H1 (cell line): ENCODE results near the gene YPEL2. TPM values are rescaled to one million over a fixed set of nuclear protein-coding genes. Genes with fewer than 3 reads are reported as not detected.

Experiments used
- CTCF ChIA-PET: fragments of 300-600 bp; sonication (Branson Sonifier 250); formaldehyde crosslinking; loops from one replicate; lab custom pipeline; 2021; ENCODE audit not compliant: partially characterized antibody; lab: Charles Lee
- POLR2A ChIA-PET: fragments of 300-600 bp; sonication (Branson Sonifier 250); formaldehyde crosslinking; loops from one replicate; lab custom pipeline; 2021; ENCODE audit warnings: inconsistent platforms; ENCODE audit not compliant: partially characterized antibody; lab: Charles Lee
- DNase-seq, 2 experiments: peaks; one replicate each; pipeline versions ENCODE4 v3.0.0 to v3.0.0-alpha.2; 2010 to 2022; ENCODE audit warnings: low spot score in 2 of 2, low read depth in 1 of 2, mixed read lengths in 1 of 2
- FAIRE-seq: peaks from 2 replicates; lab custom pipeline; 2011; peaks lifted over from hg19 to GRCh38; lab: Jason Lieb, UNC
- H2AFZ ChIP-seq: 2 replicates; pipeline ENCODE4 v1.8.1; 2012; ENCODE audit warnings: low read length, inconsistent platforms
- H2AK5ac ChIP-seq: 2 replicates; pipeline ENCODE4 v1.6.1; 2013; ENCODE audit warnings: low read depth, low read length
- H2BK120ac ChIP-seq: replicated peaks from 2 replicates; pipeline ENCODE3; 2013; ENCODE audit warnings: low read depth, low read length, inconsistent platforms
- H2BK12ac ChIP-seq: 2 replicates; pipeline ENCODE4 v1.6.1; 2013; ENCODE audit warnings: low read depth, low read length
- H2BK15ac ChIP-seq: 2 replicates; pipeline ENCODE4 v1.6.1; 2013; ENCODE audit warnings: low read length
- H2BK20ac ChIP-seq: 2 replicates; pipeline ENCODE4 v1.6.1; 2013; ENCODE audit warnings: low read length
- H2BK5ac ChIP-seq: 2 replicates; pipeline ENCODE4 v1.6.1; 2013; ENCODE audit warnings: low read depth, low read length
- H3K14ac ChIP-seq: 2 replicates; pipeline ENCODE4 v1.6.1; 2013; ENCODE audit warnings: inconsistent platforms; ENCODE audit not compliant: insufficient read length
- H3K18ac ChIP-seq: 2 replicates; pipeline ENCODE4 v1.6.1; 2013; ENCODE audit warnings: low read length; ENCODE audit errors: extremely low read depth
- H3K23ac ChIP-seq: 2 replicates; pipeline ENCODE4 v1.6.1; 2013; ENCODE audit warnings: inconsistent platforms; ENCODE audit not compliant: insufficient read length
- H3K23me2 ChIP-seq: 2 replicates; pipeline ENCODE4 v1.6.1; 2013; ENCODE audit warnings: low read depth, low read length
- H3K27ac ChIP-seq: 2 replicates; pipeline ENCODE4 v1.6.1; 2011; ENCODE audit warnings: low read depth, low read length, inconsistent platforms
- H3K27me3 ChIP-seq, 4 experiments: replicated peaks in 1 of 4; 1 replicate in 1 of 4; 2 replicates in 3 of 4; pipeline versions ENCODE4 v1.6.1 to v1.8.1; 2011 to 2013; ENCODE audit warnings: low read length in 3 of 4, mild to moderate bottlenecking in 3 of 4, inconsistent platforms in 2 of 4, mixed read lengths in 2 of 4, moderate library complexity in 1 of 4; ENCODE audit not compliant: control insufficient read depth in 3 of 4, insufficient read depth in 3 of 4; ENCODE audit errors: extremely low read depth in 1 of 4
- H3K36me3 ChIP-seq, 4 experiments: 2 replicates each; pipeline versions ENCODE4 v1.6.1 to v1.8.1; 2011 to 2013; ENCODE audit warnings: mild to moderate bottlenecking in 4 of 4, low read length in 3 of 4, moderate library complexity in 2 of 4, control low read depth in 1 of 4, inconsistent platforms in 1 of 4; ENCODE audit not compliant: insufficient read depth in 4 of 4, control insufficient read depth in 2 of 4
- H3K4ac ChIP-seq: replicated peaks from 2 replicates; pipeline ENCODE3; 2013; ENCODE audit warnings: low read length, low read depth, mixed read lengths, inconsistent platforms; ENCODE audit not compliant: insufficient read length
- H3K4me1 ChIP-seq, 4 experiments: replicated peaks in 1 of 4; 1 replicate in 1 of 4; 2 replicates in 3 of 4; pipeline versions ENCODE4 v1.6.1 to v1.8.1; 2011 to 2013; ENCODE audit warnings: low read length in 3 of 4, inconsistent platforms in 2 of 4, mixed read lengths in 1 of 4; ENCODE audit not compliant: insufficient read depth in 4 of 4, control insufficient read depth in 3 of 4
- H3K4me2 ChIP-seq, 2 experiments: 2 replicates each; pipeline versions ENCODE4 v1.6.1 to v1.8.1; 2011 to 2013; ENCODE audit warnings: low read depth in 2 of 2, low read length in 2 of 2, control low read depth in 1 of 2, inconsistent platforms in 1 of 2, mild to moderate bottlenecking in 1 of 2; ENCODE audit not compliant: insufficient read depth in 1 of 2
- H3K4me3 ChIP-seq, 4 experiments: fragments of 200-600, 300-600 bp in 1 of 4; sonication (generic), shearing (Covaris generic), sonication (Bioruptor Twin) in 1 of 4; 2 replicates each; pipeline versions ENCODE4 v1.5.1 to v1.8.1; 2011 to 2016; ENCODE audit warnings: low read length in 4 of 4, low read depth in 3 of 4, control low read depth in 2 of 4, inconsistent platforms in 2 of 4, mild to moderate bottlenecking in 2 of 4, mixed read lengths in 1 of 4, moderate library complexity in 1 of 4; ENCODE audit not compliant: insufficient read depth in 2 of 4; ENCODE audit errors: extremely low read depth in 1 of 4
- H3K56ac ChIP-seq: replicated peaks from 2 replicates; pipeline ENCODE3; 2013; ENCODE audit warnings: low read depth, mild to moderate bottlenecking, mixed read lengths, low read length, inconsistent platforms; ENCODE audit not compliant: insufficient read length
- H3K79me1 ChIP-seq: 2 replicates; pipeline ENCODE4 v1.6.1; 2013; ENCODE audit warnings: low read depth, low read length, control low read depth
- H3K79me2 ChIP-seq, 2 experiments: 2 replicates each; pipeline versions ENCODE4 v1.6.1 to v1.8.1; 2012 to 2013; ENCODE audit warnings: low read length in 2 of 2, mild to moderate bottlenecking in 2 of 2, inconsistent platforms in 1 of 2; ENCODE audit not compliant: insufficient read depth in 2 of 2, control insufficient read depth in 1 of 2
- H3K9ac ChIP-seq, 4 experiments: replicated peaks in 1 of 4; 1 replicate in 1 of 4; 2 replicates in 3 of 4; pipeline versions ENCODE4 v1.6.1 to v1.8.1; 2011 to 2013; ENCODE audit warnings: low read depth in 3 of 4, low read length in 3 of 4, control low read depth in 2 of 4, mild to moderate bottlenecking in 2 of 4, moderate library complexity in 2 of 4, inconsistent platforms in 1 of 4; ENCODE audit errors: extremely low read depth in 1 of 4
- H3K9me3 ChIP-seq, 2 experiments: 2 replicates each; pipeline versions ENCODE4 v1.6.1 to v1.8.1; 2012 to 2013; ENCODE audit warnings: mild to moderate bottlenecking in 2 of 2, moderate library complexity in 2 of 2, control low read depth in 1 of 2, inconsistent platforms in 1 of 2, low read depth in 1 of 2, low read length in 1 of 2, mixed read lengths in 1 of 2; ENCODE audit not compliant: insufficient read depth in 2 of 2
- H4K20me1 ChIP-seq, 2 experiments: replicated peaks in 1 of 2; 2 replicates each; pipeline versions ENCODE3 to v1.8.1; 2011 to 2013; ENCODE audit warnings: inconsistent platforms in 2 of 2, low read length in 2 of 2, mild to moderate bottlenecking in 1 of 2; ENCODE audit not compliant: insufficient read depth in 2 of 2, control insufficient read depth in 1 of 2
- H4K5ac ChIP-seq: 2 replicates; pipeline ENCODE4 v1.6.1; 2013; ENCODE audit warnings: low read length, low read depth, mixed read lengths, inconsistent platforms; ENCODE audit not compliant: insufficient read length
- H4K8ac ChIP-seq: 2 replicates; pipeline ENCODE4 v1.8.0; 2013; ENCODE audit warnings: mild to moderate bottlenecking, moderate library complexity, low read length, inconsistent platforms; ENCODE audit not compliant: insufficient read depth; ENCODE audit errors: extremely low read depth
- H4K91ac ChIP-seq: replicated peaks from 2 replicates; pipeline ENCODE3; 2013; ENCODE audit warnings: low read length, mixed read lengths, inconsistent platforms; ENCODE audit not compliant: insufficient read length
- GABPA ChIP-seq: IDR thresholded peaks from 2 replicates; pipeline ENCODE4 v1.6.1; 2011; ENCODE audit warnings: mild to moderate bottlenecking, low read length, moderate library complexity, borderline replicate concordance; ENCODE audit not compliant: insufficient read depth
- JUN ChIP-seq: IDR thresholded peaks from 2 replicates; pipeline ENCODE4 v1.6.1; 2011; ENCODE audit warnings: low read depth, mild to moderate bottlenecking, improper control_type of control experiment, low read length
- TBP ChIP-seq: IDR thresholded peaks from 2 replicates; pipeline ENCODE4 v1.6.1; 2011; ENCODE audit warnings: low read depth, low read length, improper control_type of control experiment
- WGBS, 2 experiments: shearing (Covaris generic) in 1 of 2; methylation state at CpG; one replicate each; pipeline versions ENCODE4 v1.1.6 to v1.1.7; 2013 to 2015; ENCODE audit warnings: low lambda C conversion rate in 2 of 2, mixed read lengths in 2 of 2, inconsistent platforms in 1 of 2, low coverage in 1 of 2, missing lambda C conversion rate in 1 of 2; ENCODE audit not compliant: insufficient replicate concordance in 2 of 2, insufficient coverage in 1 of 2, insufficient read length in 1 of 2; ENCODE audit errors: extremely low coverage in 1 of 2, missing lambda C conversion rate in 1 of 2; 5-methylcytosine and 5-hydroxymethylcytosine counted together
- polyA plus RNA-seq, 7 experiments: library from polyadenylated mRNA; depleted of rRNA in 3 of 7; stranded (reverse) in 5 of 7; unstranded in 2 of 7; fragments of >200 nt in 5 of 7; fragments of 200-250 nt in 2 of 7; gene quantifications; 1 replicate in 5 of 7; 2 replicates in 1 of 7; 4 replicates in 1 of 7; pipeline versions ENCODE4 v1.2.1 to v1.2.3, GENCODE V29; 2011 to 2013; ENCODE audit warnings: missing spikeins in 2 of 7, mixed read lengths in 2 of 7
- total RNA-seq: library from RNA; stranded (reverse); fragmentation: NEBNext Ultra II Directional; extraction: Animal tissue kit (Norgen Biotek cat#: 25700); gene quantifications from 2 replicates; pipeline ENCODE4 v1.2.1, GENCODE V29; 2021

The YPEL2 gene
- total and polyA plus RNA-seq, 2 of the 8 experiments (the other 6 are each of a cell fraction or from before 2014, with no cell fraction given), result 1.6 to 3.5 TPM

DNA sequence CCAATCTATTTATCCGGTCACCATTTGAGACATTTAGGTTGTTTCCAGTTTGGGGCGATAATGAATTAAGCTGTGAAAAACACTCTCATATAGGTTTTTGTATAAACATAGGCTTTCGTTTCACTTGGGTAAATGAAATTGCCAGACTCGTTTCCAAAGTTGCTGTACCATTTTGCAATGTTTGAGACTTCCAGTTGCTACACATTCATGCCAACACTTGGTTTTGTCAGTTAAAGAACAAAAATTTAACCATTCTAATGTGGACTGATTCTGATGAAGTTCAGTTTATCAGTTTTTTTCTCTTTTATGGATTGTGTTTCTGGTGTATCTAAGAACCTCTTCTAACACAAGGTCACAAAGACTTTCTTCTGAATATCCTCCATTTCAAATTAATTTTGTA lies 52.4 kb downstream of the YPEL2 start:
- no peak overlapping the region for H2BK20ac ChIP-seq
- no peak overlapping the region for H2AFZ ChIP-seq
- H4K20me1 ChIP-seq, result no peaks in the 10 kb centered on the region

More for the DNA sequence above, 52.4 kb downstream of the YPEL2 start:
- Histone ChIP-seq H3K14ac (no peak overlapping the region), H4K8ac (no peak overlapping the region), H3K4ac (no peak overlapping the region), H3K79me2 (no peaks in the 10 kb centered on the region), H3K23ac (no peak overlapping the region), H2BK15ac (no peak overlapping the region), H2BK5ac (no peak overlapping the region), H4K91ac (no peak overlapping the region), H2BK120ac (no peak overlapping the region), H2AK5ac (no peak overlapping the region), H2BK12ac (no peak overlapping the region), H3K4me1 (no peaks in the 10 kb centered on the region; a peak in 2 of 7 replicates), H4K5ac (no peak overlapping the region), H3K4me2 (no peak overlapping the region), H3K27me3 (no peaks in the 10 kb centered on the region), H3K56ac (no peak overlapping the region), H3K23me2 (no peaks in the 10 kb centered on the region), H3K9ac (no peak overlapping the region), H3K4me3 (no peak overlapping the region), H3K27ac (no peak overlapping the region), H3K18ac (no peak overlapping the region), H3K79me1 (no peaks in the 10 kb centered on the region), H3K9me3 (no peaks in the 10 kb centered on the region), H3K36me3 (no peaks in the 10 kb centered on the region; a peak in 1 of 8 replicates)
- 92% methylated on average over 4 of the region's 4 CpGs; no CpG with 5 or more reads in 1 of the 2 experiments for WGBS, 2 experiments
- DNase-seq (no peak), FAIRE-seq (no peak)
- POLR2A ChIA-PET, result interaction anchor here (1.5 kb wide), 1 partner anchor 15 kb away, joined by 3 read pairs; no protein-coding TSS in a partner anchor
- TF ChIP-seq JUN, result no peak
- no peak for TF ChIP-seq GABPA
- TF ChIP-seq TBP, result no peak
- CTCF ChIA-PET, result interaction anchor here (0.6 to 1.0 kb wide), 2 partner anchors 74 to 136 kb away, joined by 3 to 4 read pairs; no protein-coding TSS in a partner anchor
